Testis (tissue), 2 donors: ENCODE data around the gene RASSF3.

Source experiments
- POLR2A ChIP-seq: fragments of 450-650 bp; IDR thresholded peaks from one replicate; pipeline ENCODE4 v1.6.1; 2017; ENCODE audit warnings: antibody characterized with exemption, mild to moderate bottlenecking, moderate library complexity
- TF ChIP-seq, protein P1 (sequence below), 3 experiments: fragments of 450-650 bp in 2 of 3; fragments of 200-600 bp in 1 of 3; sonication (generic) in 1 of 3; IDR thresholded peaks; one replicate each; pipeline ENCODE4 v1.5.1; 2016 to 2019; ENCODE audit warnings: antibody characterized with exemption in 3 of 3, mild to moderate bottlenecking in 2 of 3, moderate library complexity in 1 of 3

DNA sequence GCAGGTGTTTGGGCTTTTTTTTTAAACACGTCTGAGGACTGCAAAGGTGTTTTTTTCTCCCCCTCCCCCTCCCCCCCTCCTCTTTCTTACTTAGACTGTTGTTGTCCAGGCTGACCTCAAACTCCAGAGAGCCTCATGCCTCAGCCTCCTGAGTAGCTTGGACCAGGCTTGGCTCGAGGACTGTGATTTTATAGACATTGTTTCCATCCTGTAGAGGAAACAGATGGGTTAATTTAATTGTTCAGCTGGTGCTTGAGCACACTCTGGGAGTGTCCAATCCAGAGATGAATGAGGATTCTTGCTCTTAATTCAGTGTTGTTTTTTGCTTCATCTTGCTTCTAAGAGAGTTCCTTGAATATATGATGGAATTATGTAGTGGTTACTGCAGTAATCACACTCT is 42.1 kb downstream of the RASSF3 start:
- TF ChIP-seq, protein P1, sequence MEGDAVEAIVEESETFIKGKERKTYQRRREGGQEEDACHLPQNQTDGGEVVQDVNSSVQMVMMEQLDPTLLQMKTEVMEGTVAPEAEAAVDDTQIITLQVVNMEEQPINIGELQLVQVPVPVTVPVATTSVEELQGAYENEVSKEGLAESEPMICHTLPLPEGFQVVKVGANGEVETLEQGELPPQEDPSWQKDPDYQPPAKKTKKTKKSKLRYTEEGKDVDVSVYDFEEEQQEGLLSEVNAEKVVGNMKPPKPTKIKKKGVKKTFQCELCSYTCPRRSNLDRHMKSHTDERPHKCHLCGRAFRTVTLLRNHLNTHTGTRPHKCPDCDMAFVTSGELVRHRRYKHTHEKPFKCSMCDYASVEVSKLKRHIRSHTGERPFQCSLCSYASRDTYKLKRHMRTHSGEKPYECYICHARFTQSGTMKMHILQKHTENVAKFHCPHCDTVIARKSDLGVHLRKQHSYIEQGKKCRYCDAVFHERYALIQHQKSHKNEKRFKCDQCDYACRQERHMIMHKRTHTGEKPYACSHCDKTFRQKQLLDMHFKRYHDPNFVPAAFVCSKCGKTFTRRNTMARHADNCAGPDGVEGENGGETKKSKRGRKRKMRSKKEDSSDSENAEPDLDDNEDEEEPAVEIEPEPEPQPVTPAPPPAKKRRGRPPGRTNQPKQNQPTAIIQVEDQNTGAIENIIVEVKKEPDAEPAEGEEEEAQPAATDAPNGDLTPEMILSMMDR (IDR thresholded peaks at IDR 0.05), result no peak
- no peak for TF ChIP-seq POLR2A
